ENCODE data around the gene CDK14. TPM values are rescaled to one million over a fixed set of nuclear protein-coding genes. Genes with fewer than 3 reads are reported as not detected.
"Not testable (repeated sequence)": the region's sequence is repeated elsewhere in the genome, so short reads cannot be mapped to it uniquely, and the experiment has no call there.

Gene CDK14
- total RNA-seq, 1 donor from 2014 or later: 77.9 TPM

GRCh38 chr7:91165006-91165845 lies 569.1 kb downstream of the CDK14 start:
- FAIRE-seq: no peak
- DNase-seq (ENCODE audit: low spot score in 2 of 2): no peak

GRCh38 chr7:91165846-91166230 lies 569.7 kb downstream of the CDK14 start:
- FAIRE-seq (no peak), DNase-seq (ENCODE audit: low spot score in 2 of 2) (no peak)

GRCh38 chr7:91168871-91169829 lies 573.0 kb downstream of the CDK14 start:
- DNase-seq (ENCODE audit: low spot score in 2 of 2) (no peak), FAIRE-seq (no peak)

GRCh38 chr7:91169830-91170191 lies 573.7 kb downstream of the CDK14 start:
- DNase-seq (ENCODE audit: low spot score in 2 of 2) (no peak), FAIRE-seq (no peak)

GRCh38 chr7:91173265-91173664 lies 577.1 kb downstream of the CDK14 start:
- not testable (repeated sequence) for FAIRE-seq; DNase-seq (ENCODE audit: low spot score in 2 of 2)

- DNase-seq (ENCODE audit: low spot score in 2 of 2) (no peak), FAIRE-seq (no peak)
Measured at GRCh38 chr7:91180746-91181145, 584.6 kb downstream of the CDK14 start.

GRCh38 chr7:91181949-91182348 lies 585.8 kb downstream of the CDK14 start:
- DNase-seq (ENCODE audit: low spot score in 2 of 2): no peak

GRCh38 chr7:91182819-91183764 lies 587.0 kb downstream of the CDK14 start:
- FAIRE-seq: no peak
- no peak for DNase-seq (ENCODE audit: low spot score in 2 of 2)

More at GRCh38 chr7:91181949-91182348, 585.8 kb downstream of the CDK14 start:
- FAIRE-seq: no peak

- FAIRE-seq (no peak), DNase-seq (ENCODE audit: low spot score in 2 of 2) (no peak)
Measured at GRCh38 chr7:91185771-91186170, 589.6 kb downstream of the CDK14 start.

GRCh38 chr7:91187061-91187460 lies 590.9 kb downstream of the CDK14 start:
- DNase-seq (ENCODE audit: low spot score in 2 of 2) (no peak), FAIRE-seq (no peak)

- FAIRE-seq (no peak), DNase-seq (ENCODE audit: low spot score in 2 of 2) (no peak)
Measured at GRCh38 chr7:91191771-91192170, 595.6 kb downstream of the CDK14 start.

- DNase-seq (ENCODE audit: low spot score in 2 of 2) (no peak), FAIRE-seq (no peak)
Measured at GRCh38 chr7:91193141-91193540, 597.0 kb downstream of the CDK14 start.

- FAIRE-seq (no peak), DNase-seq (ENCODE audit: low spot score in 2 of 2) (no peak)
Measured at GRCh38 chr7:91194841-91195240, 598.7 kb downstream of the CDK14 start.

- FAIRE-seq (no peak), DNase-seq (ENCODE audit: low spot score in 2 of 2) (no peak)
Measured at GRCh38 chr7:91196058-91196457, 599.9 kb downstream of the CDK14 start.

- FAIRE-seq (no peak), DNase-seq (ENCODE audit: low spot score in 2 of 2) (no peak)
Measured at GRCh38 chr7:91198371-91198770, 602.2 kb downstream of the CDK14 start.

GRCh38 chr7:91199601-91200000 lies 603.5 kb downstream of the CDK14 start:
- no peak for FAIRE-seq
- no peak for DNase-seq (ENCODE audit: low spot score in 2 of 2)

GRCh38 chr7:91201442-91202113 lies 605.5 kb downstream of the CDK14 start:
- FAIRE-seq: no peak

GRCh38 chr7:91206361-91206960 lies 610.3 kb downstream of the CDK14 start:
- FAIRE-seq (no peak), DNase-seq (ENCODE audit: low spot score in 2 of 2) (no peak)

More at GRCh38 chr7:91201442-91202113, 605.5 kb downstream of the CDK14 start:
- DNase-seq (ENCODE audit: low spot score in 2 of 2): no peak

- DNase-seq (ENCODE audit: low spot score in 2 of 2) (peak in 1 of 2 donors; percentile 11), FAIRE-seq (no peak)
Measured at GRCh38 chr7:91212582-91212981, 616.5 kb downstream of the CDK14 start.
